ENCODE measurements around the gene SIRT1.

Gene SIRT1

GRCh38 chr10:67903581-67903980 lies 19.1 kb downstream of the SIRT1 start:
- Histone ChIP-seq H3K27me3 (ENCODE audit: insufficient read depth, low read length) (no peaks in the 10 kb centered on the region), H3K9me3 (ENCODE audit: low read length) (no peaks in the 10 kb centered on the region), H2AFZ (ENCODE audit: low read depth, low read length) (no peak overlapping the region), H3K4me1 (ENCODE audit: insufficient read depth, low read length) (no peaks in the 10 kb centered on the region), H3K4me3 (ENCODE audit: low read length) (no peak overlapping the region), H3K36me3 (ENCODE audit: insufficient read depth, low read length) (peaks cover 72% of the 10 kb centered on the region)

GRCh38 chr10:67912331-67912946 lies 28.0 kb downstream of the SIRT1 start:
- Histone ChIP-seq H3K4me1 (ENCODE audit: insufficient read depth, low read length) (no peaks in the 10 kb centered on the region), H2AFZ (ENCODE audit: low read depth, low read length) (no peak overlapping the region), H3K4me3 (ENCODE audit: low read length) (no peak overlapping the region), H3K9me3 (ENCODE audit: low read length) (no peaks in the 10 kb centered on the region), H3K27me3 (ENCODE audit: insufficient read depth, low read length) (no peaks in the 10 kb centered on the region), H3K36me3 (ENCODE audit: insufficient read depth, low read length) (peaks cover 89% of the 10 kb centered on the region)

- Histone ChIP-seq H3K4me1 (ENCODE audit: insufficient read depth, low read length) (no peaks in the 10 kb centered on the region), H2AFZ (ENCODE audit: low read depth, low read length) (no peak overlapping the region), H3K36me3 (ENCODE audit: insufficient read depth, low read length) (peaks cover 82% of the 10 kb centered on the region), H3K4me3 (ENCODE audit: low read length) (no peak overlapping the region), H3K9me3 (ENCODE audit: low read length) (no peaks in the 10 kb centered on the region), H3K27me3 (ENCODE audit: insufficient read depth, low read length) (no peaks in the 10 kb centered on the region)
These were observed 30.4 kb downstream of the SIRT1 start for GRCh38 chr10:67914777-67915340.

GRCh38 chr10:67917169-67917568 lies 32.7 kb downstream of the SIRT1 start:
- Histone ChIP-seq H3K4me1 (ENCODE audit: insufficient read depth, low read length) (no peaks in the 10 kb centered on the region), H3K27me3 (ENCODE audit: insufficient read depth, low read length) (no peaks in the 10 kb centered on the region), H2AFZ (ENCODE audit: low read depth, low read length) (no peak overlapping the region), H3K4me3 (ENCODE audit: low read length) (no peak overlapping the region), H3K36me3 (ENCODE audit: insufficient read depth, low read length) (peaks cover 63% of the 10 kb centered on the region), H3K9me3 (ENCODE audit: low read length) (no peaks in the 10 kb centered on the region)

- H3K36me3 ChIP-seq (ENCODE audit: insufficient read depth, low read length): peaks cover 58% of the 10 kb centered on the region
- no peak overlapping the region for H2AFZ ChIP-seq (ENCODE audit: low read depth, low read length)
- no peaks in the 10 kb centered on the region for H3K9me3 ChIP-seq (ENCODE audit: low read length)
- no peaks in the 10 kb centered on the region for H3K27me3 ChIP-seq (ENCODE audit: insufficient read depth, low read length)
- no peak overlapping the region for H3K4me3 ChIP-seq (ENCODE audit: low read length)
- H3K4me1 ChIP-seq (ENCODE audit: insufficient read depth, low read length): no peaks in the 10 kb centered on the region
These were observed 33.2 kb downstream of the SIRT1 start for GRCh38 chr10:67917679-67918078.

- H3K36me3 ChIP-seq (ENCODE audit: insufficient read depth, low read length): peaks cover 38% of the 10 kb centered on the region
- H3K9me3 ChIP-seq (ENCODE audit: low read length): no peaks in the 10 kb centered on the region
- no peak overlapping the region for H2AFZ ChIP-seq (ENCODE audit: low read depth, low read length)
- H3K27me3 ChIP-seq (ENCODE audit: insufficient read depth, low read length): no peaks in the 10 kb centered on the region
- no peaks in the 10 kb centered on the region for H3K4me1 ChIP-seq (ENCODE audit: insufficient read depth, low read length)
- H3K4me3 ChIP-seq (ENCODE audit: low read length): no peak overlapping the region
These were observed 36.6 kb downstream of the SIRT1 start for GRCh38 chr10:67921065-67921464.

- Histone ChIP-seq H2AFZ (ENCODE audit: low read depth, low read length) (no peak overlapping the region), H3K9me3 (ENCODE audit: low read length) (no peaks in the 10 kb centered on the region), H3K4me3 (ENCODE audit: low read length) (no peak overlapping the region), H3K4me1 (ENCODE audit: insufficient read depth, low read length) (no peaks in the 10 kb centered on the region), H3K27me3 (ENCODE audit: insufficient read depth, low read length) (no peaks in the 10 kb centered on the region), H3K36me3 (ENCODE audit: insufficient read depth, low read length) (peaks cover 17% of the 10 kb centered on the region)
These were observed 39.1 kb downstream of the SIRT1 start for GRCh38 chr10:67923551-67923950.

- H3K36me3 ChIP-seq (ENCODE audit: insufficient read depth, low read length): peaks cover 14% of the 10 kb centered on the region
- no peaks in the 10 kb centered on the region for H3K4me1 ChIP-seq (ENCODE audit: insufficient read depth, low read length)
- no peak overlapping the region for H3K4me3 ChIP-seq (ENCODE audit: low read length)
- H2AFZ ChIP-seq (ENCODE audit: low read depth, low read length): no peak overlapping the region
- no peaks in the 10 kb centered on the region for H3K9me3 ChIP-seq (ENCODE audit: low read length)
- no peaks in the 10 kb centered on the region for H3K27me3 ChIP-seq (ENCODE audit: insufficient read depth, low read length)
These were observed 39.7 kb downstream of the SIRT1 start for GRCh38 chr10:67924136-67924535.

- Histone ChIP-seq H3K9me3 (ENCODE audit: low read length) (no peaks in the 10 kb centered on the region), H3K4me1 (ENCODE audit: insufficient read depth, low read length) (no peaks in the 10 kb centered on the region), H3K27me3 (ENCODE audit: insufficient read depth, low read length) (no peaks in the 10 kb centered on the region), H3K4me3 (ENCODE audit: low read length) (no peak overlapping the region), H2AFZ (ENCODE audit: low read depth, low read length) (no peak overlapping the region), H3K36me3 (ENCODE audit: insufficient read depth, low read length) (peaks cover 10% of the 10 kb centered on the region)
These were observed 41.1 kb downstream of the SIRT1 start for GRCh38 chr10:67925449-67926005.

GRCh38 chr10:67926951-67927350 lies 42.5 kb downstream of the SIRT1 start:
- peaks cover 2% of the 10 kb centered on the region for H3K9me3 ChIP-seq (ENCODE audit: low read length)
- peaks cover 15% of the 10 kb centered on the region for H3K36me3 ChIP-seq (ENCODE audit: insufficient read depth, low read length)
- H3K27me3 ChIP-seq (ENCODE audit: insufficient read depth, low read length): no peaks in the 10 kb centered on the region
- no peak overlapping the region for H3K4me3 ChIP-seq (ENCODE audit: low read length)
- no peak overlapping the region for H2AFZ ChIP-seq (ENCODE audit: low read depth, low read length)
- H3K4me1 ChIP-seq (ENCODE audit: insufficient read depth, low read length): no peaks in the 10 kb centered on the region

- Histone ChIP-seq H3K36me3 (ENCODE audit: insufficient read depth, low read length) (peaks cover 17% of the 10 kb centered on the region), H3K4me1 (ENCODE audit: insufficient read depth, low read length) (no peaks in the 10 kb centered on the region), H3K9me3 (ENCODE audit: low read length) (peaks cover 4% of the 10 kb centered on the region)
These were observed 48.7 kb downstream of the SIRT1 start for GRCh38 chr10:67933199-67933598.

GRCh38 chr10:67934336-67934735 lies 49.9 kb downstream of the SIRT1 start:
- peaks cover 4% of the 10 kb centered on the region for H3K9me3 ChIP-seq (ENCODE audit: low read length)
- peaks cover 21% of the 10 kb centered on the region for H3K36me3 ChIP-seq (ENCODE audit: insufficient read depth, low read length)
- no peak overlapping the region for H2AFZ ChIP-seq (ENCODE audit: low read depth, low read length)
- no peaks in the 10 kb centered on the region for H3K4me1 ChIP-seq (ENCODE audit: insufficient read depth, low read length)
- H3K27me3 ChIP-seq (ENCODE audit: insufficient read depth, low read length): no peaks in the 10 kb centered on the region
- no peak overlapping the region for H3K4me3 ChIP-seq (ENCODE audit: low read length)

More at GRCh38 chr10:67933199-67933598, 48.7 kb downstream of the SIRT1 start:
- Histone ChIP-seq H3K4me3 (ENCODE audit: low read length) (no peak overlapping the region), H3K27me3 (ENCODE audit: insufficient read depth, low read length) (no peaks in the 10 kb centered on the region), H2AFZ (ENCODE audit: low read depth, low read length) (no peak overlapping the region)

GRCh38 chr10:67935223-67935622 lies 50.8 kb downstream of the SIRT1 start:
- H3K9me3 ChIP-seq (ENCODE audit: low read length): peaks cover 4% of the 10 kb centered on the region
- no peaks in the 10 kb centered on the region for H3K4me1 ChIP-seq (ENCODE audit: insufficient read depth, low read length)
- no peak overlapping the region for H3K4me3 ChIP-seq (ENCODE audit: low read length)
- no peak overlapping the region for H2AFZ ChIP-seq (ENCODE audit: low read depth, low read length)
- H3K36me3 ChIP-seq (ENCODE audit: insufficient read depth, low read length): peaks cover 21% of the 10 kb centered on the region
- H3K27me3 ChIP-seq (ENCODE audit: insufficient read depth, low read length): no peaks in the 10 kb centered on the region
